Left ventricle myocardium inferior (tissue), 1 donor: ENCODE measurements around the gene CERS6. TPM values are rescaled to one million over a fixed set of nuclear protein-coding genes. Genes with fewer than 3 reads are reported as not detected.
A peak's percentile ranks its signal among the peaks of the same experiment; 100 is the strongest.

Experiments
- DNase-seq: peaks from one replicate; pipeline ENCODE4 v3.0.0-alpha.2; 2020
- H3K27ac ChIP-seq: fragments of 200-600 bp; replicated peaks from 2 replicates; pipeline ENCODE4 v1.8.0; 2021
- H3K27me3 ChIP-seq: fragments of 200-600 bp; 2 replicates; pipeline ENCODE4 v1.8.0; 2021; ENCODE audit warnings: low read depth
- H3K36me3 ChIP-seq: fragments of 200-600 bp; 2 replicates; pipeline ENCODE4 v1.8.0; 2021
- H3K4me1 ChIP-seq: fragments of 200-600 bp; 2 replicates; pipeline ENCODE4 v1.8.0; 2021
- H3K4me3 ChIP-seq: fragments of 200-600 bp; 2 replicates; pipeline ENCODE4 v1.8.0; 2021; ENCODE audit warnings: mild to moderate bottlenecking, moderate library complexity
- H3K9me3 ChIP-seq: fragments of 200-600 bp; replicated peaks from 2 replicates; pipeline ENCODE4 v1.8.0; 2021
- CTCF ChIP-seq: fragments of 200-600 bp; IDR thresholded peaks from 2 replicates; pipeline ENCODE4 v1.8.0; 2021; ENCODE audit warnings: antibody characterized with exemption, mild to moderate bottlenecking, borderline replicate concordance
- intact Hi-C: fragments of 100-400 bp; cut with micrococcal nuclease; formaldehyde crosslinking; loops from one replicate; pipeline ENCODE4 v1.11.0; 2022
- total RNA-seq: library from RNA; stranded (reverse); fragmentation: NEBNext Ultra II Directional; extraction: Animal tissue kit (Norgen Biotek cat#: 25700); gene quantifications from one replicate; pipeline ENCODE4 v1.2.1, GENCODE V29; 2021
- donor health status: DM: no; HTN: yes; CAD: no; lungs with severe emphysema.

Gene CERS6
- total RNA-seq, 1 donor from 2014 or later = 68.9 TPM

- no peak for DNase-seq
- TF ChIP-seq CTCF = no peak
- H3K27me3 ChIP-seq = no peaks in the 10 kb centered on the region
- H3K4me1 ChIP-seq = peaks cover 79% of the 10 kb centered on the region
- no peaks in the 10 kb centered on the region for H3K9me3 ChIP-seq
- no peaks in the 10 kb centered on the region for H3K36me3 ChIP-seq
- peak overlapping the region; percentile 10 for H3K27ac ChIP-seq
- intact Hi-C loops = no loop called here
- no peak overlapping the region for H3K4me3 ChIP-seq
These were observed 355.6 kb downstream of the CERS6 start for GRCh38 chr2:168811696-168812095.

- Histone ChIP-seq H3K36me3 (no peaks in the 10 kb centered on the region), H3K4me3 (no peak overlapping the region), H3K27me3 (no peaks in the 10 kb centered on the region), H3K27ac (no peak overlapping the region), H3K9me3 (no peaks in the 10 kb centered on the region), H3K4me1 (peaks cover 85% of the 10 kb centered on the region)
- no peak for DNase-seq
- intact Hi-C loops = no loop called here
- no peak for TF ChIP-seq CTCF
These were observed 358.0 kb downstream of the CERS6 start for GRCh38 chr2:168814046-168814445.

GRCh38 chr2:168814939-168815907 lies 359.2 kb downstream of the CERS6 start:
- Histone ChIP-seq H3K36me3 (peaks cover 2% of the 10 kb centered on the region), H3K4me3 (no peak overlapping the region), H3K9me3 (no peaks in the 10 kb centered on the region), H3K27me3 (no peaks in the 10 kb centered on the region), H3K27ac (peak overlapping the region; percentile 34), H3K4me1 (peaks cover 86% of the 10 kb centered on the region)
- TF ChIP-seq CTCF = no peak
- intact Hi-C loops = no loop called here
- no peak for DNase-seq

- DNase-seq = no peak
- Histone ChIP-seq H3K4me1 (peaks cover 82% of the 10 kb centered on the region), H3K9me3 (no peaks in the 10 kb centered on the region), H3K4me3 (no peak overlapping the region), H3K36me3 (peaks cover 9% of the 10 kb centered on the region), H3K27me3 (no peaks in the 10 kb centered on the region), H3K27ac (no peak overlapping the region)
- TF ChIP-seq CTCF = no peak
- intact Hi-C loops = no loop called here
These were observed 360.3 kb downstream of the CERS6 start for GRCh38 chr2:168816369-168816768.

- H3K27ac ChIP-seq = no peak overlapping the region
- peaks cover 9% of the 10 kb centered on the region for H3K36me3 ChIP-seq
- intact Hi-C loops = no loop called here
- no peak for DNase-seq
- H3K27me3 ChIP-seq = no peaks in the 10 kb centered on the region
- no peaks in the 10 kb centered on the region for H3K9me3 ChIP-seq
- H3K4me1 ChIP-seq = peaks cover 60% of the 10 kb centered on the region
- peak overlapping the region; percentile 29 for H3K4me3 ChIP-seq
- no peak for TF ChIP-seq CTCF
These were observed 363.1 kb downstream of the CERS6 start for GRCh38 chr2:168819050-168819715.
